Measurements from ENCODE around the gene MYOF.

The MYOF gene

GRCh38 chr10:93390306-93391090 lies 91.6 kb downstream of the MYOF start:
- DNase-seq (ENCODE audit: insufficient read length, low spot score) (no peak), FAIRE-seq (no peak)
- no peak for TF ChIP-seq POLR2AphosphoS5 (IDR thresholded peaks at IDR 0.05; ENCODE audit: low read depth, low read length)
- no peak for TF ChIP-seq TAF1 (IDR thresholded peaks at IDR 0.05; ENCODE audit: low read depth, low read length)
- TF ChIP-seq PAX5 (IDR thresholded peaks at IDR 0.05; ENCODE audit: insufficient read depth, low read length, severe bottlenecking), result no peak
- no peak for TF ChIP-seq POLR2A (IDR thresholded peaks at IDR 0.05; ENCODE audit: low read depth, low read length)
- no peak for TF ChIP-seq POU2F2 (IDR thresholded peaks at IDR 0.05; ENCODE audit: low read depth, low read length)
- TF ChIP-seq SPI1 (IDR thresholded peaks at IDR 0.05; ENCODE audit: low read depth, low read length), result no peak

- FAIRE-seq (peak; percentile 45), DNase-seq (ENCODE audit: insufficient read length, low spot score) (no peak)
- TF ChIP-seq TAF1 (IDR thresholded peaks at IDR 0.05; ENCODE audit: low read depth, low read length) (no peak), SPI1 (IDR thresholded peaks at IDR 0.05; ENCODE audit: low read depth, low read length) (no peak), PAX5 (IDR thresholded peaks at IDR 0.05; ENCODE audit: insufficient read depth, low read length, severe bottlenecking) (no peak), POU2F2 (IDR thresholded peaks at IDR 0.05; ENCODE audit: low read depth, low read length) (no peak), POLR2AphosphoS5 (IDR thresholded peaks at IDR 0.05; ENCODE audit: low read depth, low read length) (no peak), POLR2A (IDR thresholded peaks at IDR 0.05; ENCODE audit: low read depth, low read length) (no peak)
Observed at GRCh38 chr10:93386631-93387369, 95.3 kb downstream of the MYOF start.

- no peak for FAIRE-seq
- TF ChIP-seq POU2F2 (IDR thresholded peaks at IDR 0.05; ENCODE audit: low read depth, low read length) (no peak), SPI1 (IDR thresholded peaks at IDR 0.05; ENCODE audit: low read depth, low read length) (no peak), PAX5 (IDR thresholded peaks at IDR 0.05; ENCODE audit: insufficient read depth, low read length, severe bottlenecking) (no peak), POLR2AphosphoS5 (IDR thresholded peaks at IDR 0.05; ENCODE audit: low read depth, low read length) (no peak), TAF1 (IDR thresholded peaks at IDR 0.05; ENCODE audit: low read depth, low read length) (no peak), POLR2A (IDR thresholded peaks at IDR 0.05; ENCODE audit: low read depth, low read length) (no peak)
Observed at GRCh38 chr10:93385345-93385744, 96.8 kb downstream of the MYOF start.

GRCh38 chr10:93384006-93384405 lies 98.1 kb downstream of the MYOF start:
- no peak for FAIRE-seq
- DNase-seq (ENCODE audit: insufficient read length, low spot score), result no peak
- TF ChIP-seq PAX5 (IDR thresholded peaks at IDR 0.05; ENCODE audit: insufficient read depth, low read length, severe bottlenecking), result no peak
- 0 out of 2 replicates have a peak, but pooled peaks have one; percentile 22 for TF ChIP-seq SPI1 (IDR thresholded peaks at IDR 0.05; ENCODE audit: low read depth, low read length)

More at GRCh38 chr10:93385345-93385744, 96.8 kb downstream of the MYOF start:
- DNase-seq (ENCODE audit: insufficient read length, low spot score), result no peak

- TF ChIP-seq POLR2A (IDR thresholded peaks at IDR 0.05; ENCODE audit: low read depth, low read length) (no peak), PAX5 (IDR thresholded peaks at IDR 0.05; ENCODE audit: insufficient read depth, low read length, severe bottlenecking) (no peak), TAF1 (IDR thresholded peaks at IDR 0.05; ENCODE audit: low read depth, low read length) (no peak), POU2F2 (IDR thresholded peaks at IDR 0.05; ENCODE audit: low read depth, low read length) (no peak), SPI1 (IDR thresholded peaks at IDR 0.05; ENCODE audit: low read depth, low read length) (no peak), POLR2AphosphoS5 (IDR thresholded peaks at IDR 0.05; ENCODE audit: low read depth, low read length) (no peak)
- FAIRE-seq, result no peak
- no peak for DNase-seq (ENCODE audit: insufficient read length, low spot score)
Observed at GRCh38 chr10:93383562-93383981, 98.6 kb downstream of the MYOF start.

GRCh38 chr10:93379731-93380575 lies 102.2 kb downstream of the MYOF start:
- DNase-seq (ENCODE audit: insufficient read length, low spot score), result no peak
- TF ChIP-seq POU2F2 (IDR thresholded peaks at IDR 0.05; ENCODE audit: low read depth, low read length), result no peak
- peak; percentile 9 for FAIRE-seq

GRCh38 chr10:93378997-93379730 lies 103.0 kb downstream of the MYOF start:
- FAIRE-seq, result no peak
- TF ChIP-seq TAF1 (IDR thresholded peaks at IDR 0.05; ENCODE audit: low read depth, low read length) (no peak), POLR2A (IDR thresholded peaks at IDR 0.05; ENCODE audit: low read depth, low read length) (no peak), PAX5 (IDR thresholded peaks at IDR 0.05; ENCODE audit: insufficient read depth, low read length, severe bottlenecking) (no peak), SPI1 (IDR thresholded peaks at IDR 0.05; ENCODE audit: low read depth, low read length) (no peak)
- no peak for DNase-seq (ENCODE audit: insufficient read length, low spot score)

- FAIRE-seq, result no peak
- no peak for TF ChIP-seq POU2F2 (IDR thresholded peaks at IDR 0.05; ENCODE audit: low read depth, low read length)
- TF ChIP-seq TAF1 (IDR thresholded peaks at IDR 0.05; ENCODE audit: low read depth, low read length), result no peak
- no peak for TF ChIP-seq POLR2A (IDR thresholded peaks at IDR 0.05; ENCODE audit: low read depth, low read length)
- no peak for TF ChIP-seq PAX5 (IDR thresholded peaks at IDR 0.05; ENCODE audit: insufficient read depth, low read length, severe bottlenecking)
- no peak for TF ChIP-seq POLR2AphosphoS5 (IDR thresholded peaks at IDR 0.05; ENCODE audit: low read depth, low read length)
- TF ChIP-seq SPI1 (IDR thresholded peaks at IDR 0.05; ENCODE audit: low read depth, low read length), result no peak
- no peak for DNase-seq (ENCODE audit: insufficient read length, low spot score)
Observed at GRCh38 chr10:93378039-93378438, 104.1 kb downstream of the MYOF start.
